GM19438 (cell line): Measurements from ENCODE around the gene TSPAN17.

Source experiments
- ATAC-seq: cut with Tn5 transposase; IDR thresholded peaks from one replicate; pipeline ENCODE4 v1.9.1; 2021; ENCODE audit warnings: low read depth; ENCODE audit not compliant: unreplicated experiment

The TSPAN17 gene

GRCh38 chr5:176700239-176700847, 53.1 kb downstream of the TSPAN17 start:
- ATAC-seq = no peak

GRCh38 chr5:176702671-176703641, 55.7 kb downstream of the TSPAN17 start:
- ATAC-seq = no peak

DNA sequence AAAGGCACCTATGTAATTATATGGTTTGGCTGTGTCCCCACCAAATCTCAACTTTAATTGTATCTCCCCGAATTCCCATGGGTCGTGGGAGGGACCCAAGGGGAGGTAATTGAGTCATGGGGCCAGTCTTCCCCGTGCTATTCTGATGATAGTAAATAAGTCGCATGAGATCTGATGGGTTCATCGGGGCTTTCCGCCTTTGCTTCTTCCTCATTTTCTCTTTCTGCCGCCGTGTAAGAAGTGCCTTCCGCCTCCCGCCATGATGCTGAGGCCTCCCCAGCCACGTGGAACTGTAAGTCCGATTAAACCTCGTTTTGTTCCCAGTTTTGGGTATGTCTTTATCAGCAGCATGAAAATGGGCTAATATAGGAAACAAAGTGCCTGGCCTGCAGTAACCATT, 56.6 kb downstream of the TSPAN17 start:
- ATAC-seq = no peak

DNA sequence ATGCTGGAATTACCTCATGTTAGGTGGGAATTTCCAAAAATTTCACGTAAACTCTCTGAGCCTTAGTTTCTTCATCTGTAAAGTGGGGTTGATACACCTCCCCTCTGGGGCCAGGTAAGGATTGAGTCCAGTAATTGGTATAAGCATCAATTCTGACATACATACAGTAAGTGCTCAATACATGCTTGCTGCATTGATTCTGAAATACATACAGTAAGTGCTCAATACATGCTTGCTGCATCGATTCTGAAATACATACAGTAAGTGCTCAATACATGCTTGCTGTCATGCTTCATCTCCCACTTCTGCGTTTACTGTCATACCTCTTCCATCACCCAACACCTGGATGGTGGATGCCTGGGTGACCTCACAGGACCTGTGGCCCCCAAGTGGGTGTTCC, 57.1 kb downstream of the TSPAN17 start:
- no peak for ATAC-seq

GRCh38 chr5:176704817-176705216, 57.5 kb downstream of the TSPAN17 start:
- ATAC-seq = no peak
